Activated T-cell treated with anti-CD3 and anti-CD28 coated beads, Interleukin-2, amount 50 U/mL, for 72 hours (primary cell): ENCODE results near the gene SURF2. TPM values are rescaled to one million over a fixed set of nuclear protein-coding genes. Genes with fewer than 3 reads are reported as not detected.
"Not testable (repeated sequence)": the region's sequence is repeated elsewhere in the genome, so short reads cannot be mapped to it uniquely, and the experiment has no call there.

ENCODE experiments used
- ATAC-seq, 2 donors: fragments of 150-1000 bp; cut with Tn5 transposase; replicated peaks in 1 of 2; 2 replicates each; pipeline ENCODE4 v1.10.0; 2021; ENCODE audit warnings: moderate library complexity in 2 of 2, mild to moderate bottlenecking in 1 of 2
- DNase-seq, 2 donors: peaks; one replicate each; pipeline ENCODE4 v3.0.0; 2021 to 2022; ENCODE audit warnings: mixed read lengths in 1 of 2
- H3K27ac Mint-ChIP-seq: one replicate; pipeline ENCODE4 v1.8.0; 2022; ENCODE audit warnings: mild to moderate bottlenecking, moderate library complexity, mixed read lengths
- H3K27me3 Mint-ChIP-seq: one replicate; pipeline ENCODE4 v1.8.0; 2022; ENCODE audit warnings: low read depth, mixed read lengths
- H3K36me3 Mint-ChIP-seq, 2 donors: one replicate each; pipeline ENCODE4 v1.8.0; 2022; ENCODE audit warnings: mixed read lengths in 2 of 2, mild to moderate bottlenecking in 1 of 2; ENCODE audit not compliant: insufficient read depth in 2 of 2
- H3K4me1 Mint-ChIP-seq: one replicate; pipeline ENCODE4 v1.8.0; 2022; ENCODE audit warnings: low read depth, mixed read lengths
- H3K4me3 Mint-ChIP-seq, 2 donors: one replicate each; pipeline ENCODE4 v1.8.0; 2022; ENCODE audit warnings: mild to moderate bottlenecking in 2 of 2, mixed read lengths in 2 of 2, moderate library complexity in 2 of 2
- H3K9me3 Mint-ChIP-seq, 2 donors: one replicate each; pipeline ENCODE4 v1.8.0; 2022; ENCODE audit warnings: mixed read lengths in 2 of 2
- total RNA-seq, 2 donors: library from RNA; stranded (reverse); gene quantifications; one replicate each; pipeline ENCODE4 v1.2.3, GENCODE V29; 2022

Gene SURF2
- total RNA-seq, 2 donors from 2014 or later = 14.7 to 19.9 TPM

DNA sequence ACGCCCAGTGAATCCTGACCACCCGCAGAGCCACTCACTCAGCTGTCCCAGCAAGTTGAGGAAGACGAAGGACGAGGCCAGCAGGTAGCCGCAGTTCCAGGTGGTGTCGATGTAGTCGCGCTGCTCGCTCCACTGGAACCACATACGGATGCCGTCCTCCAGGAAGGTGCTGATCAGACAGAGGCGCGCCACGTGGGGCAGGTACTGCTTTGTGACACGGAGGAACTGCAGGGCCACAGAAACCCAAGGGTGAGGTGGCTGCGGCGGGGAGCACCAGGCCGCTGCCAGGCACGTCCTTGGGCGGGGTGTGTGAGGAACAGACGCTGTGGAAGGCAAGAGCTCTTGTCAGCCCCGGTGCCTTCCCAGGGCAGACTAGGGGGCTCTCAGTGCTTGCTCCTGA is 10.9 kb downstream of the SURF2 start:
- Mint-ChIP-seq H3K9me3 (no peaks in the 10 kb centered on the region), H3K27me3 (no peaks in the 10 kb centered on the region), H3K4me1 (peaks cover 58% of the 10 kb centered on the region), H3K27ac (no peak overlapping the region), H3K36me3 (peaks cover 40 to 62% of the 10 kb centered on the region in 2 donors), H3K4me3 (peak overlapping the region in 1 of 2 donors; percentile 12)
- no peak for DNase-seq
- ATAC-seq = no peak

DNA sequence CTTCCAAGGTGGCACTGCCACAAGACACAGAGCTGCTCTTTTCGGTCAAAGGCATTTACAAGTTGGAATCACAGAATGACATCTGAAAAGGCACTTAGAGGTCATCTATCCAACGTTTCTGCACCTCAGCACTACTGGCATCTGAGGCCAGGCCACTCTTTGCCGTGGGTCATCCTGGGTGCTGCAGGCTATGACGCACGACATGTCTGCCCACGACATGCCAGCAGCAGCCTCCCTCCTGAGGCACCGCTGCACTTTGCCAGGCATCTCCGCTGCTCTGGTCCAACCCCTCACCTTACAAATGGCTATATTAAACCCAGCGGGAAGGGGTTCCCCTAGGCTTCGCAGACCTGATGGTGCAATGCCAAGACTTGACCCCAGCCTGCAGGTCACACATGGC is 11.4 kb downstream of the SURF2 start:
- peak overlapping the region in 1 of 2 donors; percentile 94 for H3K4me3 Mint-ChIP-seq
- DNase-seq (no peak), ATAC-seq (no peak)
- H3K9me3 Mint-ChIP-seq = no peaks in the 10 kb centered on the region
- peaks cover 42 to 65% of the 10 kb centered on the region in 2 donors for H3K36me3 Mint-ChIP-seq
- H3K27ac Mint-ChIP-seq = peak overlapping the region; percentile 100
- no peaks in the 10 kb centered on the region for H3K27me3 Mint-ChIP-seq
- H3K4me1 Mint-ChIP-seq = peaks cover 63% of the 10 kb centered on the region

DNA sequence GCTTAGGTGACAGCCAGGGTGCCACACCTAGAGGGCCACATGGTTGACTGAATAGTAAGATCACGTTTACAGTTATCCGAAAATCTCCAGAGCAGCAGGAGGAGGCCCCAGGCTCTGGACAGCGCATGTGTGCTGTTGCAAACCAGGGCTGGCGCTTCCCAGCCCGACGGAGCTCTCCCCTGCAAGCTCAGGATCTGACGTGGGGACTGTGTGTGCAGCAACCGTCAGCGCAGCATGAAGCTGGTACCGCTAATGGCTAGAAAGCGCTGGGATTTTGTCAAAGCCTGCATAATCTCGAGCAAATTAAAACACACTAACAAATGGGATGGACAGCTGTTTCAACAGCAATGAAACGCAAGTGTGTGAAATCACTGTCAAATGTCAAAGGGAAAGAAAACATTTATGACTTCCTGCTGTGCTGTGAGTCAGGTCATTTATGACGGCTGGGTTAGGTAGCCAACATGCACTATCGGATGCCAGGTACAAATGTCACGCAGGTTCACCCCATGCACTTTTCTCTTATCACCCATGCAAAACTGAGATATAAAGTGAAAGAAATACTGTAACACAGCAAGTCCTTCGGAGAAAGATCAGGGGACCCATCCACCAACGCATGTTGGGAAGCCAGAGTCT is 12.0 kb downstream of the SURF2 start:
- Mint-ChIP-seq H3K27me3 (no peaks in the 10 kb centered on the region), H3K4me3 (peak overlapping the region; percentile 94 to 96), H3K27ac (peak overlapping the region; percentile 100), H3K36me3 (peaks cover 42 to 63% of the 10 kb centered on the region in 2 donors), H3K9me3 (no peaks in the 10 kb centered on the region), H3K4me1 (peaks cover 69% of the 10 kb centered on the region)
- no peak for DNase-seq
- no peak for ATAC-seq

DNA sequence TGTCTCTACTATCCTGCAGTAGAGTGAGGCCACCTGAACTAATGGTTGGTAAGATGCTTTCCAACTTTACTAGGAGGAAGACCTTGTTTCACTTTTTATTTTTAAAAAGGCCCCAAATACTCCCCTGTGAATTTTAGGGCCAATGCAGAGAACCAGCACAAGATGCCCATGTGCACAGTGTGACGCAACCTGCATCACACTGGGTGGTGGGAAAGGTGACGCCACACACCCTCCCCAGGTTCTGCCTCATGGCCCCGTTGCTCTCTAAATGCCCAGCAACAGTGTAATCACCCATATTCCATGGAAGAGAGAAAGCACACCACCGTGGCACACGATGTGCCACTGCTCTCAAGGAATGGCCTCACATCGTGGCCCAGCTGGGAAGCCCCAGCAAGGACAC is 13.1 kb downstream of the SURF2 start:
- ATAC-seq (no peak), DNase-seq (no peak)
- Mint-ChIP-seq H3K27ac (peak overlapping the region; percentile 100), H3K9me3 (no peaks in the 10 kb centered on the region), H3K36me3 (peaks cover 42 to 62% of the 10 kb centered on the region in 2 donors), H3K4me3 (peak overlapping the region; percentile 94 to 96), H3K4me1 (peaks cover 75% of the 10 kb centered on the region), H3K27me3 (no peaks in the 10 kb centered on the region)

DNA sequence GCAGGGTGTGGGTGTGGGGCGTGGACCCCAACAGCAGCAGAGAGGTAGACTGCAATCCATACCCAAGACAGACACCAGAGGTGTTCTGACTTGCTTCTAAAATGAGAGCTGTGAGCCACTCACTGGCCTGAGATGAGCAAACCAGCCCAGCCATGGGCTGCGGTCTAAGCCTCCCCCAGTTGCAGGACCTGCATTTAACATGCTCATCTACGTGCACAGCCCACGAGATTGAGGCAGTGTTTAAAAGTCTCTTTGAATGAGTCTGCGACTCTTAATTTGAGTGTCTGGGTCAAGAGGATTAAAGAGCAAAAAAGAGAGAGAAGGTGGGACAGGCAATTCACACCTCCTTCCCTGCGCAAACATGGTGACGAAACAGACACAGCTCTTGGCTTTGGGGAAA is 13.6 kb downstream of the SURF2 start:
- Mint-ChIP-seq H3K27ac (peak overlapping the region; percentile 100), H3K27me3 (no peaks in the 10 kb centered on the region), H3K4me3 (peak overlapping the region; percentile 94 to 96), H3K4me1 (peaks cover 75% of the 10 kb centered on the region), H3K9me3 (no peaks in the 10 kb centered on the region), H3K36me3 (peaks cover 46 to 66% of the 10 kb centered on the region in 2 donors)
- peak; percentile 8 to 59 for ATAC-seq
- peak; percentile 46 to 71 for DNase-seq

DNA sequence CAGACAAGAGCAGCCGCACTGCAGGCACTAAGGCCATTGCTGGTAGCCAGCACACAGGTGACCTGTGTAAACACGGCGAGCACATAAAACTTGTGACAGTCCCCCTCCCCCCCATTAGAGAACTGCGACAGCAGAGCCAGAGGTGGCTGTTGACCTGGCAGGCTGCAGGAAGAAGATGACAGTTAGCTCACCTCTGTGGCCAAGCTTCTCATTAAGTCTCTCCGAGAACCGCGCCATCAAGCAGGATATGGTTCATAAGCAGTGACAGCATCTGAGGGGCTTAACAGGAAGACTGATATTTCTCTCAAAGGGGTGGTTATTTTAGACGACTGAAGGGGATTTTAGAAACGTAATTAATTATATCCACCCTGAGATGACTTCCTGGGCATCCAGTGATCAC is 14.3 kb downstream of the SURF2 start:
- Mint-ChIP-seq H3K27me3 (no peaks in the 10 kb centered on the region), H3K36me3 (peaks cover 47 to 64% of the 10 kb centered on the region in 2 donors), H3K27ac (peak overlapping the region; percentile 100), H3K9me3 (no peaks in the 10 kb centered on the region), H3K4me1 (peaks cover 75% of the 10 kb centered on the region), H3K4me3 (peak overlapping the region; percentile 94 to 96)
- DNase-seq (peak; percentile 57 to 59), ATAC-seq (peak; percentile 26 to 34)

DNA sequence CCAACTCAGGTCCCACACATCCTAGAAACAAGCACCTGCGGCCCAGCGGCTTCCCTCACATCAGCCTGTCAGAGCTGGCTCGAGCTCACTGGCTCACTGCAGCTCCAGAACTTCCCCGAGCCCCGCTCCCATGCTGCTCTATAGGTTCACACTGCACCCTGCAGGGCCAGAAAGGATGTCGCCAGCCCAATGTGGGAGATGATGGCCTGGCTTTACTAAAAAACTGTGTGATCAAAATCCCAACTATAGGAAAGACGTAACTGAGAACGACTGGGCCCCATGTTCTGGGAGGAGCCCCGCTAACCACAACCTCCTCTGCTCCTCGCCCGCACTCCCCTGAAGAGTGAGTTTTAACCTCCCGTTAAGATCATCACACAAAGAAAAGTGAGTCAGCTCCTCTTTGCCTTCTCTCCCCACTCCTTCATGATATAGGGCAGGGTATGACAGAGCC is 14.9 kb downstream of the SURF2 start:
- ATAC-seq (peak; percentile 71 to 79), DNase-seq (peak; percentile 84 to 89)
- no peaks in the 10 kb centered on the region for H3K9me3 Mint-ChIP-seq
- no peaks in the 10 kb centered on the region for H3K27me3 Mint-ChIP-seq
- H3K36me3 Mint-ChIP-seq = peaks cover 47 to 58% of the 10 kb centered on the region in 2 donors
- peak overlapping the region; percentile 100 for H3K27ac Mint-ChIP-seq
- peaks cover 75% of the 10 kb centered on the region for H3K4me1 Mint-ChIP-seq
- H3K4me3 Mint-ChIP-seq = peak overlapping the region; percentile 94 to 96

DNA sequence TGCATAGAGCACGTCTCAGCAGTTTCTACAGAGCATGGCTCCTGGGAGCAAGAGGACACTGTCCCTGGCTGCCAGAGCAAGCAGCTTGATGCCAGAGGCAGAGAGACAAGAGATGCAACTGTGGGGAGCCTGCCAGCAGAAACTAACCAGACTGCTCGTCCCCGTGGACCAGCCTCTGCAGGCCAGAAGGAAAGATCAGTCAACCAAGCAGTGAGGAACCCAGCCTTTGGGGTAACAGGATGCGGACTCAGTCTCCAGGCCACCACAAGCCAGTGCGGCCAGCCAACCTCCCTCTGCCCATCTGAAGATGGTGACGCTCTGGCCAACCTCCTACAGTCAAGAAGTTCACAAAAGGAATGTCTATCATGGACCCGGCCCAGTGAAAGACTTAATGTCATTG is 15.8 kb downstream of the SURF2 start:
- Mint-ChIP-seq H3K4me3 (peak overlapping the region; percentile 94 to 96), H3K27me3 (no peaks in the 10 kb centered on the region), H3K4me1 (peaks cover 78% of the 10 kb centered on the region), H3K9me3 (no peaks in the 10 kb centered on the region), H3K27ac (peak overlapping the region; percentile 100), H3K36me3 (peaks cover 43 to 53% of the 10 kb centered on the region in 2 donors)
- DNase-seq = no peak
- no peak for ATAC-seq

DNA sequence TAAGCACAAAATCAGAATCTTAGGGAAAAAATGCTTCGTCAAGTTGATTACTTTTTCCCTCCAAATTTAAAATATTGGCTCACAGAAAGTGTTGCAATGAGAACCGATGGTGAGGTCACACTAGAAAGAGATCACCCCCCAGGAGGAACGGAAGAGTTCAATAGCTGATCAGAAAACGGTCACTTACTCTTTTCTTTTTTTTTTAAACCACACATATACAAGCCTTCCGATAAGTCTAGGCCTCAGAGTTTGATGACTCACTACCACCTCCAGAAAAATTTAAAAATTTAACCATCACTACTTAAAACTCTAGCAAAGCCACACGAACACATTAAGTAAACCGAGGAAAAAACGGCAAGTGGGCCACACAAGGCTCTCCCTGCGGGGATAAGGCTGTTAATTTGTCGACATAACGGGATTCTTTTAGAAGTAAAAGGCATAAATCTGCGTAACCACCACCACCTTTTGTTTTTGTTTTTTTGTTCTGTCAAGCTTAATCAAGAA is 18.3 kb downstream of the SURF2 start:
- Mint-ChIP-seq H3K4me1 (peaks cover 57% of the 10 kb centered on the region), H3K9me3 (no peaks in the 10 kb centered on the region), H3K27me3 (no peaks in the 10 kb centered on the region), H3K27ac (peak overlapping the region; percentile 100), H3K4me3 (peak overlapping the region; percentile 96 to 98), H3K36me3 (peaks cover 30 to 38% of the 10 kb centered on the region in 2 donors)
- peak; percentile 46 to 54 for DNase-seq
- peak; percentile 22 for ATAC-seq

DNA sequence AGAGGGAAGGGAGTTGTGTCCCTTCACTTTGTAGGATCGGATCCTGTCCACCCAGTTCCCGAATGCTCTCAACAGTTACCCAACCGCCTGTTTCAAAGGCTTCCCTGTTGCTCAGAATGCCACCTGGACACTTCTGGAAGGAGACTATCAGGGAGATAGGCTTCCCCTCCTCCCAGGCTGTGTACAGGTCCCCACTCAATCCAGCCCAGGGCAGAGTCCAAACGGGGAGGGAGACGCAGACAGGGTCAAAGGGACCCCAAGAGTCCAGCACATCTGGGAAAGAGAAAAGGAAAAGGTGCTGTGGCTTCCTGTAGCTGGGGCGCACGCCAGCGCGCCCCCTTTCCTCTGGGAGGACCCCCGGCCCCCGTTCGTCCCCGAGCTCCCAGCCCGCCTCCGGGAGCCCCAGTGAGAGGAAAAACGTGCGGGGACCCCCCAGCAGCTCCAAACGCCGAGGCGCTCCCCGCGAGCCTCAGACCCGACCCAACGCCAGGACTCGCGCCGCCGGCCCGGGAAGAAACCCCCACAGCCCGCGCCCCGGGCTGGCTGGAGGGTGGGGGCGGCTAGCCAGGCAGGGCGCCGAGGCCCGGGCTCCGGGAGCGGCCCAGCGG is 18.9 kb downstream of the SURF2 start:
- DNase-seq (peak; percentile 42 to 43), ATAC-seq (no peak)

DNA sequence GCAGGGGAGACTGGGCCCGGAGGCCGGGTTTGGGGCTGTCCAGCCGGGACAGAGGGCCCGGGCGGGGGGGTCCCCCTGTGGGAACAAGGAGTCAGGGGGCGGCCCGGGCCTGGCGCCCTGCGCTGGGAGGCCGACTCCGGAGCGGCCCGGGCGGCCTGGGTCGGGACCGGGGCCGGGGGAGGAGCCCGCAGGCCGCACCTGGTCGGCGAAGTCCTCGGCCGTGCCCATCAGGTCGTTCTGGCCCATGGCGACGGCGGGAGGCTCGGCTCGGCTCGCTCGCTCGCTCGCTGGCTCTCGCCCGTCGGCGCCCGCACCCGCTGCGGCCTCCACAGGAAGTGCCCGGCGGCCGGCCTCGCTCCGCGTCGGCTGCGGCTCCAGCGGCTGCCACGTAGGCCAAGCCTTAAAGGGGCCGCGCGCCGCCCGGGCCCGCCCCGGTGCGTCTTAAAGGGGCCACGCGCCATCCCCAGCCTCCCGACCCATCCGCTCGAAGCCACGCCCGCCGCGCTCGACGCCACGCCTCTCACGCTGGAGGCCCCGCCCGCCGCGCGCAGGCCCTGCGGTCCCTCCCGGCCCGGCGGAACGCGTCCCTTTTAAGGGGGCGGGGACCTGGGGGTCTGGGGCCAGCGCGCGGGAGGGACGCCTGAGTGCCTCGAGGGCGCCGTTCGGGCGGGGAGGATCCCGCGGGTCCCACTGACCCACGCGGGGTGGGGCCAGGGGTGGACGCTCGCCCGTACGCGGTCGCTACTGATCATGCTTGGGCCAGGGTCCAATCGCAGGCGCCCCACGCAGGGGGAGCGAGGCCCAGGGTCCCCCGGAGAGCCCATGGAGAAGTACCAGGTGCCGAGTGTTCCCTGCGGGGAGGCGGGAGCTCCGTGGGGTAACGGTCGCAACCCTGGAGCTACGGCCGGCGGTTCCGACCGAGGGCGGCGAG is 19.6 kb downstream of the SURF2 start, which contains the start of the genes STKLD1 and SURF4:
Gene STKLD1 (plus strand): TSS at position 643 of the 931 bp plus-strand sequence. CDS start 108 bp downstream, at position 751.
Gene SURF4 (minus strand): TSS at position 337 of the 931 bp plus-strand sequence. CDS start 91 bp downstream, at position 246.
- Mint-ChIP-seq H3K27ac (peak within 1 kb of the TSS; percentile 100), H3K4me1 (peaks cover 43% of the 10 kb centered on the region), H3K36me3 (peaks cover 18 to 25% of the 10 kb centered on the region in 2 donors), H3K27me3 (no peaks in the 10 kb centered on the region), H3K9me3 (no peaks in the 10 kb centered on the region), H3K4me3 (peak within 1 kb of the TSS; percentile 96 to 98)
- ATAC-seq (peak; percentile 72 to 74), DNase-seq (peak; percentile 96 to 99)

More for the DNA sequence above, 18.9 kb downstream of the SURF2 start:
- Mint-ChIP-seq H3K27ac (peak overlapping the region; percentile 100), H3K27me3 (no peaks in the 10 kb centered on the region), H3K36me3 (peaks cover 26 to 33% of the 10 kb centered on the region in 2 donors), H3K4me1 (peaks cover 51% of the 10 kb centered on the region), H3K4me3 (peak overlapping the region; percentile 96 to 98), H3K9me3 (no peaks in the 10 kb centered on the region)

DNA sequence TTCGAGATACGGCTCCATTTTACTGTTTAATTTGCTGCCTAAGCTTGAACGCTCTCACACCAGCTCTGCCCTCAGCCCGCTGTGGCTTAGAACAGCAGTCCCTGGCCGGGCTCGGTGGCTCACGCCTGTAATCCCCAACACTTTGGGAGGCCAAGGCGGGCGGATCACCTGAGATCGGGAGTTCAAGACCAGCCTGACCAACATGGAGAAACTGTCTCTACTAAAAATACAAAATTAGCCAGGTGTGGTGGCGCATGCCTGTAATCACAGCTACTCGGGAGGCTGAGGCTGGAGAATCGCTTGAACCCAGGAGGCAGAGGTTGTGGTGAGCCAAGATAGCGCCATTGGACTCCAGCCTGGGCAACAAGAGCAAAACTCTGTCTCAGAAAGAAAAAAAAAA is 20.9 kb downstream of the SURF2 start:
- H3K9me3 Mint-ChIP-seq, H3K27ac Mint-ChIP-seq, ATAC-seq, H3K27me3 Mint-ChIP-seq, DNase-seq: not testable (repeated sequence)
- peak overlapping the region in 1 of 2 donors; percentile 75 for H3K4me3 Mint-ChIP-seq
- peaks cover 31% of the 10 kb centered on the region for H3K4me1 Mint-ChIP-seq
- peaks cover 11 to 22% of the 10 kb centered on the region in 2 donors for H3K36me3 Mint-ChIP-seq
